ENCODE measurements around the gene TMEM80. TPM values are rescaled to one million over a fixed set of nuclear protein-coding genes. Genes with fewer than 3 reads are reported as not detected.
"Not testable (repeated sequence)": the region's sequence is repeated elsewhere in the genome, so short reads cannot be mapped to it uniquely, and the experiment has no call there.

TMEM80 gene
- total and polyA plus RNA-seq, 2 of the 4 experiments (the other 2 are of a cell fraction), result 5.6 to 21.7 TPM

DNA sequence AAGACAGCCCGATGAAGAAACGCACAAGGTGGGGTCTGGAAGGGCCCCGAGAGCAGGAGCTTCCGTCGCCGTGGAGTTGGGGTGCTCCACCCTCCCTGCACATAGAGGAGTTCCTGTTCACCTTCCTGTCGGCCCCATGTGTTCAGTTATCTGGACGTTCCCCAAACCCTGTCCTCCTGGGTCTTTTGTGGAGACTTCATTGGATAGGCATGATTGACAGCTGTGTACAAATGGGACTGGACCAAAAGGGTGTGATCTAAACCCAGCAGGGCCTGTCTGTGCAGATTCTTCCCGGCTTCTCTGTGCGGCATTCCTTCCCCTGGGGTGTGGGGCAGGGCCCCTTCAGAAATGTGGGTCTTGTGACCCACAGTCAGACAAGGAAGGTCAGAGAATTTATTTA, 42.3 kb downstream of the TMEM80 start:
- H3K4me3 ChIP-seq (ENCODE audit: insufficient read depth, low read depth, low read length); BruUV-seq (replicated peaks); intact Hi-C loops (cut with micrococcal nuclease); dilution Hi-C loops (cut with HindIII; ENCODE audit: low sequenced_read_pairs, unreplicated experiment); POLR2A ChIA-PET (ENCODE audit: unreplicated experiment); H2BK120ac ChIP-seq (ENCODE audit: low read depth, low read length); DNase-seq; H4K5ac ChIP-seq (ENCODE audit: low read depth, low read length); H3K27ac ChIP-seq (ENCODE audit: insufficient read depth, low read length); ATAC-seq (ENCODE audit: low read depth); H2BK5ac ChIP-seq (ENCODE audit: low read depth, low read length, poor library complexity, severe bottlenecking); H2BK15ac ChIP-seq (ENCODE audit: low read depth, low read length); H3K79me1 ChIP-seq (ENCODE audit: low read depth in 1 of 2, low read length in 2 of 2); H3K18ac ChIP-seq (ENCODE audit: low read depth, low read length); H3K9me3 ChIP-seq (ENCODE audit: control insufficient read depth, insufficient read depth, low read length); H3K36me3 ChIP-seq (ENCODE audit: control insufficient read depth, insufficient read depth, low read length); H4K8ac ChIP-seq (ENCODE audit: low read depth in 2 of 2, low read length in 2 of 2); H2AK5ac ChIP-seq (ENCODE audit: low read depth, low read length); H4K91ac ChIP-seq (ENCODE audit: insufficient read depth, low read depth, low read length); H2AFZ ChIP-seq (replicated peaks; ENCODE audit: low read length, poor library complexity); H3K56ac ChIP-seq (ENCODE audit: extremely low read depth, insufficient read depth, low read length); H3K4me1 ChIP-seq (ENCODE audit: control insufficient read depth, insufficient read depth, low read length); H2AK9ac ChIP-seq (replicated peaks; ENCODE audit: low read depth, low read length, poor library complexity); H3K4me2 ChIP-seq (ENCODE audit: low read depth, low read length); H3K9ac ChIP-seq (ENCODE audit: low read depth, low read length); H3K9me1 ChIP-seq (ENCODE audit: insufficient read depth, low read length); H4K20me1 ChIP-seq (ENCODE audit: insufficient read depth, low read length); H2BK20ac ChIP-seq (ENCODE audit: low read depth, low read length); H3K4ac ChIP-seq (ENCODE audit: low read depth, low read length); H3K23ac ChIP-seq (ENCODE audit: low read depth, low read length); H3K14ac ChIP-seq (replicated peaks; ENCODE audit: low read depth, low read length): not testable (repeated sequence)
- WGBS, 2 experiments (ENCODE audit: extremely low coverage in 2 of 2, insufficient read length in 1 of 2), result 53% methylated on average over 7 of the region's 10 CpGs; no CpG with 5 or more reads in 1 of the 2 experiments
- CTCF ChIA-PET, result interaction anchor here (1.7 kb wide), 1 partner anchor 9 kb away, joined by 4 read pairs; the partner anchor contains the start of gene TALDO1
- peaks cover 13% of the 10 kb centered on the region; the same call in 1 of the 2 replicates for H3K27me3 ChIP-seq (ENCODE audit: control insufficient read depth, insufficient read depth, low read length)
- in situ Hi-C loops (cut with MboI; ENCODE audit: low sequenced_read_pairs), result loop anchor here (5.0 kb wide), 1 partner anchor 76 kb away; no protein-coding TSS in a partner anchor
